Mammary epithelial cell (primary cell): ENCODE data around the gene MRGPRE.

Experiments used
- EZH2 ChIP-seq: IDR thresholded peaks from 2 replicates; pipeline ENCODE4 v1.6.1; 2012; ENCODE audit warnings: low read length, inconsistent platforms, borderline replicate concordance
- TF ChIP-seq, protein P1 (sequence below), 2 donors: IDR thresholded peaks in 1 of 2; conservative IDR thresholded peaks in 1 of 2; 2 replicates each; pipeline ENCODE4 v1.5.1; 2011 to 2012; ENCODE audit warnings: inconsistent platforms in 2 of 2, low read length in 2 of 2, mild to moderate bottlenecking in 2 of 2, control low read depth in 1 of 2, low read depth in 1 of 2; ENCODE audit not compliant: insufficient read depth in 1 of 2; ENCODE audit errors: extremely low read depth in 1 of 2

DNA sequence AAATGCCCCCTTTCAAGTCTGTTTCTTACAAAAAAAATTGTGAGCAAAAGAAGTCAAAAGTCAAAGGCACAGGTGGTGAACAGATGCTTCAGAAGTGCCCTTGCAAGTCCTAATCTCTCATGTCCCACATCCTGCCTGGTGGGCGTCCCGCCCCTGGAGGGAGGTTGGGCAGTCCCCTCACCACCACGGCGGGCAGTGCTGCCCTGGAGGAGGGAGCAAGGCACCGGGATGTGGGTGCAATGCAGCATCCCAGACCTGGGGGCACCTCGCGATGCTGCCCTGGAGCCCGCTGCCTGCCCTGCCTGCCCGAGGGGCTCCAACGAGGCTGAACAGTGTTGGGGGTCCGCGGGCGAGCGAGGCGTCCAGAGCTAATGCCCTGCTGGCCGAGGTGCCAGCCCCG is 29.5 kb downstream of the MRGPRE start:
- peak; percentile 50 for TF ChIP-seq EZH2
- TF ChIP-seq, protein P1, sequence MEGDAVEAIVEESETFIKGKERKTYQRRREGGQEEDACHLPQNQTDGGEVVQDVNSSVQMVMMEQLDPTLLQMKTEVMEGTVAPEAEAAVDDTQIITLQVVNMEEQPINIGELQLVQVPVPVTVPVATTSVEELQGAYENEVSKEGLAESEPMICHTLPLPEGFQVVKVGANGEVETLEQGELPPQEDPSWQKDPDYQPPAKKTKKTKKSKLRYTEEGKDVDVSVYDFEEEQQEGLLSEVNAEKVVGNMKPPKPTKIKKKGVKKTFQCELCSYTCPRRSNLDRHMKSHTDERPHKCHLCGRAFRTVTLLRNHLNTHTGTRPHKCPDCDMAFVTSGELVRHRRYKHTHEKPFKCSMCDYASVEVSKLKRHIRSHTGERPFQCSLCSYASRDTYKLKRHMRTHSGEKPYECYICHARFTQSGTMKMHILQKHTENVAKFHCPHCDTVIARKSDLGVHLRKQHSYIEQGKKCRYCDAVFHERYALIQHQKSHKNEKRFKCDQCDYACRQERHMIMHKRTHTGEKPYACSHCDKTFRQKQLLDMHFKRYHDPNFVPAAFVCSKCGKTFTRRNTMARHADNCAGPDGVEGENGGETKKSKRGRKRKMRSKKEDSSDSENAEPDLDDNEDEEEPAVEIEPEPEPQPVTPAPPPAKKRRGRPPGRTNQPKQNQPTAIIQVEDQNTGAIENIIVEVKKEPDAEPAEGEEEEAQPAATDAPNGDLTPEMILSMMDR (conservative IDR thresholded peaks at IDR 0.05 in 1 of 2, IDR thresholded peaks at IDR 0.05 in 1 of 2; ENCODE audit: extremely low read depth in 1 of 2, insufficient read depth in 1 of 2, low read depth in 1 of 2, low read length in 2 of 2): no peak
